Measurements from ENCODE around the gene LMX1B. TPM values are rescaled to one million over a fixed set of nuclear protein-coding genes. Genes with fewer than 3 reads are reported as not detected.

The LMX1B gene
- total and polyA plus RNA-seq, 2 donors (not counting 3 experiments of a cell fraction or from before 2014, with no cell fraction given), result not detected

- Histone ChIP-seq H2AFZ (ENCODE audit: low read depth, low read length) (no peak overlapping the region), H3K4me1 (ENCODE audit: control insufficient read depth, extremely low read depth, insufficient read depth, low read length) (no peaks in the 10 kb centered on the region), H3K4me3 (replicated peaks in 1 of 3; ENCODE audit: insufficient read depth in 1 of 3, low read depth in 1 of 3, low read length in 3 of 3) (no peak overlapping the region), H3K27ac (ENCODE audit: insufficient read depth, low read depth, low read length) (no peak overlapping the region), H3K79me2 (ENCODE audit: control insufficient read depth, insufficient read depth, low read length) (no peaks in the 10 kb centered on the region), H4K20me1 (replicated peaks; ENCODE audit: control insufficient read depth, extremely low read depth, insufficient read depth, low read length) (no peaks in the 10 kb centered on the region), H3K4me2 (ENCODE audit: insufficient read depth, low read length) (no peak overlapping the region), H3K9ac (replicated peaks; ENCODE audit: extremely low read depth, insufficient read depth, low read length) (no peak overlapping the region), H3K27me3 (ENCODE audit: control insufficient read depth in 2 of 2, insufficient read depth in 2 of 2, low read length in 2 of 2) (peaks cover 34 to 46% of the 10 kb centered on the region in 2 experiments), H3K9me1 (replicated peaks; ENCODE audit: control insufficient read depth, extremely low read depth, insufficient read depth, low read length) (no peaks in the 10 kb centered on the region), H3K36me3 (ENCODE audit: control insufficient read depth in 2 of 2, extremely low read depth in 1 of 2, insufficient read depth in 2 of 2, low read length in 2 of 2) (no peaks in the 10 kb centered on the region), H3K9me3 (replicated peaks; ENCODE audit: control insufficient read depth, insufficient read depth, low read length) (no peaks in the 10 kb centered on the region)
- TF ChIP-seq EZH2 (IDR thresholded peaks at IDR 0.05; ENCODE audit: borderline replicate concordance, low read depth, low read length, severe bottlenecking) (no peak), POLR2A (IDR thresholded peaks at IDR 0.05; ENCODE audit: low read depth, low read length) (no peak), FOS (IDR thresholded peaks at IDR 0.05; ENCODE audit: borderline replicate concordance, insufficient read depth, low read length) (no peak), MYC (IDR thresholded peaks at IDR 0.05; ENCODE audit: low read depth, low read length) (no peak), CTCF (IDR thresholded peaks at IDR 0.05; ENCODE audit: extremely low read depth in 1 of 2, insufficient read depth in 1 of 2, low read depth in 1 of 2, low read length in 2 of 2) (no peak), GATA2 (IDR thresholded peaks at IDR 0.05; ENCODE audit: insufficient read depth, insufficient read length, low read depth, low read length) (no peak), POLR2AphosphoS5 (IDR thresholded peaks at IDR 0.05; ENCODE audit: insufficient read depth, low read depth, low read length) (no peak), MAX (IDR thresholded peaks at IDR 0.05; ENCODE audit: insufficient read depth, insufficient read length) (no peak), JUN (IDR thresholded peaks at IDR 0.05; ENCODE audit: borderline replicate concordance, insufficient read depth, insufficient read length, low read depth) (no peak)
- FAIRE-seq (no peak), DNase-seq (ENCODE audit: low read depth, low spot score) (no peak)
- intact Hi-C loops (cut with micrococcal nuclease) (no loop called here), dilution Hi-C loops (cut with MboI; ENCODE audit: extremely low pct_ligation_motif_present, low sequenced_read_pairs) (no loop called here)
- ChIA-PET POLR2A (no interaction called here), CTCF (no interaction called here)
- BruUV-seq (replicated peaks), result no TSS peak
Measured at GRCh38 chr9:126670270-126670669, 56.5 kb downstream of the LMX1B start.

All from endothelial cell of umbilical vein (primary cell).